HEK293 (cell line): Measurements from ENCODE around the gene UPK1A.
A peak's percentile ranks its signal among the peaks of the same experiment; 100 is the strongest.

Experiments
- BCL11A ChIP-seq: fragments of 450-650 bp; formaldehyde crosslinking; IDR thresholded peaks from 2 replicates; pipeline ENCODE4 v1.5.1; 2016; ENCODE audit warnings: low read depth, missing biosample characterization, missing genetic modification characterization
- BCL6B ChIP-seq: fragments of 450-650 bp; formaldehyde crosslinking; IDR thresholded peaks from 2 replicates; pipeline ENCODE4 v1.5.1; 2017; ENCODE audit warnings: missing biosample characterization, missing genetic modification characterization
- KLF10 ChIP-seq: fragments of 450-650 bp; IDR thresholded peaks from 2 replicates; pipeline ENCODE4 v1.5.1; 2018; ENCODE audit warnings: missing biosample characterization, mild to moderate bottlenecking, missing genetic modification characterization
- KLF16 ChIP-seq: fragments of 450-650 bp; formaldehyde crosslinking; IDR thresholded peaks from 2 replicates; pipeline ENCODE4 v1.5.1; 2017; ENCODE audit warnings: missing biosample characterization, missing genetic modification characterization
- KLF7 ChIP-seq: fragments of 450-650 bp; formaldehyde crosslinking; IDR thresholded peaks from 2 replicates; pipeline ENCODE4 v1.5.1; 2016; ENCODE audit warnings: missing biosample characterization, missing genetic modification characterization, borderline replicate concordance
- PRDM1 ChIP-seq: fragments of 450-650 bp; formaldehyde crosslinking; IDR thresholded peaks from 2 replicates; pipeline ENCODE4; 2016; ENCODE audit warnings: missing biosample characterization, missing genetic modification characterization
- YY1 ChIP-seq: fragments of 450-650 bp; formaldehyde crosslinking; IDR thresholded peaks from 2 replicates; pipeline ENCODE4 v1.5.1; 2018; ENCODE audit warnings: missing biosample characterization, missing genetic modification characterization
- ZBTB10 ChIP-seq: fragments of 450-650 bp; formaldehyde crosslinking; IDR thresholded peaks from 2 replicates; pipeline ENCODE4 v1.5.1; 2016; ENCODE audit warnings: missing biosample characterization, missing genetic modification characterization
- ZBTB26 ChIP-seq: fragments of 450-650 bp; formaldehyde crosslinking; optimal IDR thresholded peaks from 2 replicates; pipeline ENCODE3; 2016; ENCODE audit warnings: missing biosample characterization, mild to moderate bottlenecking, missing genetic modification characterization
- ZBTB48 ChIP-seq: fragments of 450-650 bp; formaldehyde crosslinking; IDR thresholded peaks from 2 replicates; pipeline ENCODE4 v1.5.1; 2016; ENCODE audit warnings: missing biosample characterization, missing genetic modification characterization
- ZBTB8A ChIP-seq: fragments of 450-650 bp; formaldehyde crosslinking; IDR thresholded peaks from 2 replicates; pipeline ENCODE4 v1.5.1; 2016; ENCODE audit warnings: missing biosample characterization, missing genetic modification characterization
- ZFP41 ChIP-seq: fragments of 450-650 bp; formaldehyde crosslinking; IDR thresholded peaks from 2 replicates; pipeline ENCODE4 v1.5.1; 2016; ENCODE audit warnings: missing biosample characterization, missing genetic modification characterization, borderline replicate concordance
- ZFP69B ChIP-seq: fragments of 450-650 bp; formaldehyde crosslinking; IDR thresholded peaks from 2 replicates; pipeline ENCODE4 v1.5.1; 2016; ENCODE audit warnings: missing biosample characterization, missing genetic modification characterization
- ZNF157 ChIP-seq: fragments of 450-650 bp; formaldehyde crosslinking; IDR thresholded peaks from 2 replicates; pipeline ENCODE4 v1.5.1; 2016; ENCODE audit warnings: missing biosample characterization, missing genetic modification characterization
- ZNF184 ChIP-seq: fragments of 450-650 bp; IDR thresholded peaks from 2 replicates; pipeline ENCODE4 v1.5.1; 2018; ENCODE audit warnings: missing biosample characterization, mild to moderate bottlenecking, missing genetic modification characterization
- ZNF2 ChIP-seq: fragments of 450-650 bp; formaldehyde crosslinking; IDR thresholded peaks from 2 replicates; pipeline ENCODE4 v1.5.1; 2016; ENCODE audit warnings: missing biosample characterization, missing genetic modification characterization
- ZNF324 ChIP-seq: fragments of 450-650 bp; formaldehyde crosslinking; IDR thresholded peaks from 2 replicates; pipeline ENCODE4 v1.5.1; 2016; ENCODE audit warnings: missing biosample characterization, missing genetic modification characterization
- ZNF341 ChIP-seq: fragments of 450-650 bp; formaldehyde crosslinking; IDR thresholded peaks from 2 replicates; pipeline ENCODE4; 2016; ENCODE audit warnings: low read depth, missing biosample characterization, missing genetic modification characterization
- ZNF391 ChIP-seq: fragments of 450-650 bp; formaldehyde crosslinking; IDR thresholded peaks from 2 replicates; pipeline ENCODE4 v1.5.1; 2016; ENCODE audit warnings: low read depth, missing biosample characterization, missing genetic modification characterization, borderline replicate concordance
- ZNF394 ChIP-seq: fragments of 450-650 bp; formaldehyde crosslinking; IDR thresholded peaks from 2 replicates; pipeline ENCODE4 v1.5.1; 2016; ENCODE audit warnings: missing biosample characterization, missing genetic modification characterization, mild to moderate bottlenecking, moderate library complexity, borderline replicate concordance
- ZNF404 ChIP-seq: fragments of 450-650 bp; formaldehyde crosslinking; IDR thresholded peaks from 2 replicates; pipeline ENCODE4 v1.5.1; 2017; ENCODE audit warnings: missing biosample characterization, missing genetic modification characterization
- ZNF449 ChIP-seq: fragments of 450-650 bp; formaldehyde crosslinking; IDR thresholded peaks from 2 replicates; pipeline ENCODE4 v1.5.1; 2017; ENCODE audit warnings: missing biosample characterization, mild to moderate bottlenecking, missing genetic modification characterization, moderate library complexity
- ZNF473 ChIP-seq: fragments of 450-650 bp; formaldehyde crosslinking; IDR thresholded peaks from 2 replicates; pipeline ENCODE4 v1.5.1; 2017; ENCODE audit warnings: missing biosample characterization, missing genetic modification characterization
- ZNF513 ChIP-seq: fragments of 450-650 bp; IDR thresholded peaks from 2 replicates; pipeline ENCODE4 v1.5.1; 2018; ENCODE audit warnings: missing biosample characterization, missing genetic modification characterization
- ZNF549 ChIP-seq: fragments of 450-650 bp; IDR thresholded peaks from 2 replicates; pipeline ENCODE4 v1.5.1; 2018; ENCODE audit warnings: missing biosample characterization, missing genetic modification characterization, mild to moderate bottlenecking, inconsistent platforms, moderate library complexity
- ZNF707 ChIP-seq: fragments of 450-650 bp; formaldehyde crosslinking; IDR thresholded peaks from 2 replicates; pipeline ENCODE4 v1.5.1; 2016; ENCODE audit warnings: missing biosample characterization, missing genetic modification characterization
- ZNF785 ChIP-seq: fragments of 450-650 bp; formaldehyde crosslinking; IDR thresholded peaks from 2 replicates; pipeline ENCODE4 v1.5.1; 2016; ENCODE audit warnings: missing biosample characterization, missing genetic modification characterization
- ZSCAN18 ChIP-seq: fragments of 450-650 bp; formaldehyde crosslinking; IDR thresholded peaks from 2 replicates; pipeline ENCODE4 v1.5.1; 2016; ENCODE audit warnings: missing biosample characterization, missing genetic modification characterization
- ZSCAN5A ChIP-seq: fragments of 450-650 bp; formaldehyde crosslinking; IDR thresholded peaks from 2 replicates; pipeline ENCODE4 v1.5.1; 2016; ENCODE audit warnings: missing biosample characterization, missing genetic modification characterization

Gene UPK1A

GRCh38 chr19:35628565-35629331 is 37.6 kb upstream of the UPK1A start, which contains the start of gene RBM42 (continued):
- TF ChIP-seq ZSCAN18: peak; percentile 93; the same call in 1 of the 2 replicates
- no peak for TF ChIP-seq ZNF549
- TF ChIP-seq ZSCAN5A: no peak
- no peak for TF ChIP-seq ZNF184 (tag by site-specific recombination)
- peak; percentile 97 for TF ChIP-seq KLF7 (tag by site-specific recombination)
- TF ChIP-seq ZBTB10: peak; percentile 99
- no peak for TF ChIP-seq ZNF785 (tag by site-specific recombination)
- TF ChIP-seq YY1 (tag by site-specific recombination): peak; percentile 80
- TF ChIP-seq ZFP69B (tag by site-specific recombination): peak; percentile 92
- TF ChIP-seq ZBTB8A (tag by site-specific recombination): peak; percentile 91
- TF ChIP-seq ZNF513: no peak
- TF ChIP-seq ZNF391 (tag by site-specific recombination): peak; percentile 99
- TF ChIP-seq ZNF473 (tag by site-specific recombination): no peak
- TF ChIP-seq ZBTB26 (tag by site-specific recombination): peak; percentile 62
- peak; percentile 98 for TF ChIP-seq ZNF324 (tag by site-specific recombination)
- TF ChIP-seq ZNF2: peak; percentile 96
- no peak for TF ChIP-seq ZNF707 (tag by site-specific recombination)
- TF ChIP-seq ZFP41 (tag by site-specific recombination): no peak
- no peak for TF ChIP-seq BCL11A
- peak; percentile 70 for TF ChIP-seq ZNF341 (tag by site-specific recombination)
- TF ChIP-seq KLF16: peak; percentile 96
- peak; percentile 99 for TF ChIP-seq ZNF449 (tag by site-specific recombination)
- peak; percentile 74 for TF ChIP-seq BCL6B (tag by site-specific recombination)
- peak; percentile 21; the same call in 1 of the 2 replicates for TF ChIP-seq ZBTB48 (tag by site-specific recombination)
- TF ChIP-seq ZNF404: no peak
- no peak for TF ChIP-seq ZNF157 (tag by site-specific recombination)
- TF ChIP-seq KLF10 (tag by site-specific recombination): peak; percentile 83; the same call in 1 of the 2 replicates
- TF ChIP-seq ZNF394 (tag by site-specific recombination): peak; percentile 65; the same call in 1 of the 2 replicates
- TF ChIP-seq PRDM1: peak; percentile 66; the same call in 1 of the 2 replicates
